GM23338 (cell line): ENCODE measurements around the gene SETD1A. TPM values are rescaled to one million over a fixed set of nuclear protein-coding genes. Genes with fewer than 3 reads are reported as not detected.

Experiments
- CTCF ChIP-seq, 2 experiments: fragments of 200-600 bp in 1 of 2; sonication (generic) in 1 of 2; conservative IDR thresholded peaks; 2 replicates each; pipeline versions ENCODE4 v1.5.1 to v1.6.1; 2016 to 2017; ENCODE audit warnings: antibody characterized with exemption in 2 of 2, low read depth in 2 of 2, mild to moderate bottlenecking in 2 of 2, moderate library complexity in 1 of 2
- EZH2phosphoT487 ChIP-seq: fragments of 200-600 bp; sonication (generic); IDR thresholded peaks from one replicate; pipeline ENCODE4 v1.8.1; 2018; ENCODE audit warnings: antibody characterized with exemption; ENCODE audit not compliant: unreplicated experiment
- ZNF462 ChIP-seq: fragments of 250-450 bp; sonication (Bioruptor Pico); IDR thresholded peaks from 2 replicates; pipeline ENCODE4 v1.5.0; 2020; ENCODE audit warnings: mild to moderate bottlenecking, moderate library complexity
- polyA plus RNA-seq: library from polyadenylated mRNA; unstranded; fragments of >200 nt; fragmentation: Nextera tagmentation; extraction: Ambion mirVana; gene quantifications from 2 replicates; pipeline ENCODE4 v1.2.1, GENCODE V29; 2016
- total RNA-seq: library from RNA; depleted of rRNA; stranded (reverse); fragments of >200 nt; shearing (Covaris generic); gene quantifications from 2 replicates; pipeline ENCODE4 v1.2.3, GENCODE V29; 2014
- TF ChIP-seq, protein P1 (sequence below): IDR thresholded peaks from 2 replicates; pipeline ENCODE4 v1.6.1; 2016; ENCODE audit warnings: antibody characterized with exemption

SETD1A gene
- total and polyA plus RNA-seq, 2 experiments from 2014 or later: 10.8 to 21.9 TPM

DNA sequence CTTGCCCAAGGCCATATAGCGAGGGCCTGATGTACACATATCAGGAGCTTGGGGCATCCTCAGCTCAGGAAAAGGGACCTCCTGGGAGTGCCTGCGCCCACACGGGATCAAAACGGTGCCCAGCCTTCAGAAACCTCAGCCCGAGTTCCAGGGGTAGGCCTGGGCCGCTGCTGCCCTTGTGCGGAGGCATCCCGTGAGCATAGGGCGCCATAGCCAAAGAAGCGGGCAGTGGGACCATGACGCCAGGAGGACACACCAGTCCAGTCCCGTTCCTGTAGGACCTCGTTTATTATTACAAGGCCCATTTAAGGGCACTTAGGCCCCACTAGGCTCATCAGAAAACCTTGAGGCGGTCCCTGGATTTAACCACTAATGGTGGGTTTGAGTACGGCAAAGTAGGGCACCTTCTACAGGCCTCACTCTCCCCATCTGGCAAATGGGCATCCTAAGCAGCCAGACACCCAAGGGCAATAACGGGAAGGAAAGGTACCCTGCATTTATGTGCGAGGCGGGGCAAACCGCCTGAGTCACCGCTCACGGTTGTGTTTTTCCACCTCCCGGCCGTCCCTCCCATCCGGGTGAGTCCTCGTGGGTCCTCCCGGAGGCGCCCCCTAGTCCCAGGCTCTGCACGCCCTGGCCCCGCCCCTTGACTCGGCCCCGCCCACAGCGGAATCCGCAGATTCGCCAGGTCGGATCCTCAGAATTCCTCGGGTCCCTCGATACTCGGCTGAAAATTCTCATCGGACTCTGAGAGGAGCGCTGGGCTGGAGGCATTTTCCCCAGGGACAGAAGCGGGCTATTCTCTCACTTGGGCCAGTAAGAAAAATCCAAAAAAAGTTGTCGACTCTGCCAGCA, 726 bp upstream of the SETD1A start (continued):
- no peak for TF ChIP-seq ZNF462 (CRISPR knock-in tag)
- TF ChIP-seq EZH2phosphoT487: no peak
- TF ChIP-seq, protein P1, sequence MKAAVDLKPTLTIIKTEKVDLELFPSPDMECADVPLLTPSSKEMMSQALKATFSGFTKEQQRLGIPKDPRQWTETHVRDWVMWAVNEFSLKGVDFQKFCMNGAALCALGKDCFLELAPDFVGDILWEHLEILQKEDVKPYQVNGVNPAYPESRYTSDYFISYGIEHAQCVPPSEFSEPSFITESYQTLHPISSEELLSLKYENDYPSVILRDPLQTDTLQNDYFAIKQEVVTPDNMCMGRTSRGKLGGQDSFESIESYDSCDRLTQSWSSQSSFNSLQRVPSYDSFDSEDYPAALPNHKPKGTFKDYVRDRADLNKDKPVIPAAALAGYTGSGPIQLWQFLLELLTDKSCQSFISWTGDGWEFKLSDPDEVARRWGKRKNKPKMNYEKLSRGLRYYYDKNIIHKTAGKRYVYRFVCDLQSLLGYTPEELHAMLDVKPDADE: peak; percentile 9; the same call in 1 of the 2 replicates
- TF ChIP-seq CTCF (conservative IDR thresholded peaks at IDR 0.05; ENCODE audit: low read depth in 2 of 2): peak; percentile 27 to 35
